MCF 10A (cell line): ENCODE results near the gene VMP1. TPM values are rescaled to one million over a fixed set of nuclear protein-coding genes. Genes with fewer than 3 reads are reported as not detected.
"Not testable (repeated sequence)": the region's sequence is repeated elsewhere in the genome, so short reads cannot be mapped to it uniquely, and the experiment has no call there.

Source experiments
- BruUV-seq: library from RNA; stranded (reverse); fragments of 400-500 nt; replicated peaks from 2 replicates; lab custom pipeline; 2021; lab: Mats Ljungman, UMichigan
- CTCF ChIA-PET: fragments of 300-600 bp; sonication (Branson Sonifier 250); formaldehyde crosslinking; extraction: SDS; loops from one replicate; lab custom pipeline; 2021; ENCODE audit warnings: antibody characterized with exemption, inconsistent platforms; lab: Yijun Ruan, JAX
- POLR2A ChIA-PET: fragments of 300-600, 350-650 bp; sonication (Branson Sonifier 250); formaldehyde crosslinking; extraction: SDS; loops from one replicate; lab custom pipeline; 2020; ENCODE audit warnings: antibody characterized with exemption, inconsistent platforms; lab: Yijun Ruan, JAX
- DNase-seq: peaks from one replicate; pipeline ENCODE4 v3.0.0-alpha.2; 2018; ENCODE audit not compliant: unreplicated experiment
- H3K27ac Mint-ChIP-seq: one replicate; pipeline ENCODE4 v1.8.0; 2022; ENCODE audit warnings: mild to moderate bottlenecking, low read depth, mixed read lengths; ENCODE audit not compliant: unreplicated experiment
- H3K27me3 Mint-ChIP-seq: one replicate; pipeline ENCODE4 v1.8.0; 2022; ENCODE audit warnings: mixed read lengths; ENCODE audit not compliant: insufficient read depth, unreplicated experiment
- H3K36me3 Mint-ChIP-seq: one replicate; pipeline ENCODE4 v1.8.0; 2022; ENCODE audit warnings: mild to moderate bottlenecking, moderate library complexity, mixed read lengths; ENCODE audit not compliant: insufficient read depth, unreplicated experiment
- H3K4me1 Mint-ChIP-seq: one replicate; pipeline ENCODE4 v1.8.0; 2022; ENCODE audit warnings: mixed read lengths; ENCODE audit not compliant: insufficient read depth, unreplicated experiment
- H3K4me3 Mint-ChIP-seq: one replicate; pipeline ENCODE4 v1.8.0; 2022; ENCODE audit warnings: mild to moderate bottlenecking, moderate library complexity, mixed read lengths; ENCODE audit not compliant: unreplicated experiment
- H3K9me3 Mint-ChIP-seq: one replicate; pipeline ENCODE4 v1.8.0; 2022; ENCODE audit warnings: mixed read lengths; ENCODE audit not compliant: unreplicated experiment
- intact Hi-C: fragments of 100-400 bp; cut with micrococcal nuclease; formaldehyde crosslinking; loops from 2 replicates; pipeline ENCODE4 v1.14.1; 2022
- total RNA-seq: library from RNA; stranded (reverse); gene quantifications from 2 replicates; pipeline ENCODE4 v1.2.3, GENCODE V29; 2022
- TF ChIP-seq, protein P1 (sequence below): fragments of 200-600 bp; IDR thresholded peaks from one replicate; pipeline ENCODE4 v1.8.0; 2022; ENCODE audit warnings: antibody characterized with exemption, mild to moderate bottlenecking; ENCODE audit not compliant: unreplicated experiment

VMP1 gene
- total RNA-seq, 1 experiment from 2014 or later: 228 TPM

DNA sequence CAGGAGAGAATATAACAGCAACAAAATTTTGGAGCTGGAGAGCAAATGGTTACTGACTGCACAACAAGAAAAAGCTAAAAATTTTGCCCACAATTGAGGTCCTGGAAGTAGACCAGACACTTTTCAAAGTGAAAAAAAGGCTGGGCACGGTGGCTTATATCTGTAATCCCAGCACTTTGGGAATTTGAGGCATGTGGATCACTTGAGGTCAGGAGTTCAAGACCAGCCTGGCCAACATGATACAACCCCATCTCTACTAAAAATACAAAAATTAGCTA, 162.4 kb downstream of the VMP1 start:
- TF ChIP-seq, protein P1, sequence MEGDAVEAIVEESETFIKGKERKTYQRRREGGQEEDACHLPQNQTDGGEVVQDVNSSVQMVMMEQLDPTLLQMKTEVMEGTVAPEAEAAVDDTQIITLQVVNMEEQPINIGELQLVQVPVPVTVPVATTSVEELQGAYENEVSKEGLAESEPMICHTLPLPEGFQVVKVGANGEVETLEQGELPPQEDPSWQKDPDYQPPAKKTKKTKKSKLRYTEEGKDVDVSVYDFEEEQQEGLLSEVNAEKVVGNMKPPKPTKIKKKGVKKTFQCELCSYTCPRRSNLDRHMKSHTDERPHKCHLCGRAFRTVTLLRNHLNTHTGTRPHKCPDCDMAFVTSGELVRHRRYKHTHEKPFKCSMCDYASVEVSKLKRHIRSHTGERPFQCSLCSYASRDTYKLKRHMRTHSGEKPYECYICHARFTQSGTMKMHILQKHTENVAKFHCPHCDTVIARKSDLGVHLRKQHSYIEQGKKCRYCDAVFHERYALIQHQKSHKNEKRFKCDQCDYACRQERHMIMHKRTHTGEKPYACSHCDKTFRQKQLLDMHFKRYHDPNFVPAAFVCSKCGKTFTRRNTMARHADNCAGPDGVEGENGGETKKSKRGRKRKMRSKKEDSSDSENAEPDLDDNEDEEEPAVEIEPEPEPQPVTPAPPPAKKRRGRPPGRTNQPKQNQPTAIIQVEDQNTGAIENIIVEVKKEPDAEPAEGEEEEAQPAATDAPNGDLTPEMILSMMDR: no peak
- Mint-ChIP-seq H3K27me3 (no peaks in the 10 kb centered on the region), H3K36me3 (peaks cover 27% of the 10 kb centered on the region), H3K4me1 (no peaks in the 10 kb centered on the region), H3K9me3 (no peaks in the 10 kb centered on the region), H3K4me3 (no peak overlapping the region), H3K27ac (peak overlapping the region; percentile 85)
- intact Hi-C loops: no loop called here
- DNase-seq: no peak
- ChIA-PET POLR2A (interaction anchor here (0.6 to 1.7 kb wide), 5 partner anchors 12 to 128 kb away, joined by 3 to 9 read pairs (median 3); partner anchors contain the start of genes RPS6KB1 and TUBD1), CTCF (interaction anchor here (0.5 to 0.7 kb wide), 3 partner anchors 34 to 98 kb away, joined by 3 to 4 read pairs (median 3); no protein-coding TSS in a partner anchor)
- BruUV-seq: no TSS peak

DNA sequence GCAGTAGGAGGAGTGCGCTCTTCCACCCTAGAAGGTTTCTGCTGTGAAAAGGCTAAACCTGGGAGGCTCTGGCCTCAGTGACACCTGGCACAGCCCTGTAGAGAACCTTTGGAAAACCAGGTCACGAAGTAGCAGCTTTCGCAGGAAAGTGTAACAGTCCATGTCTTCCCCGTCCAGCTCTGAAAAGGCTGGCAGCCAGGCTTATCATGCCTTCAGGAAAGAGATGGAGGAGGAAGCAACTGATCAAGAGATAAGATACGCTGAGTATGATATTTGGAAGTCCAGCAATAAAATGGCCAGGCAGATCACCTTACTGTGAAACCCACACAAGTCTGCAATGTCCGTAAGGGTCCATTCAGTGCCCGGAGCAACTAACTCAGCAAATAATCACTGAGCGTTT, 163.0 kb downstream of the VMP1 start:
- BruUV-seq: no TSS peak
- POLR2A ChIA-PET: interaction anchor here (1.0 to 1.5 kb wide), 3 partner anchors 11 to 24 kb away, joined by 4 to 9 read pairs (median 4); partner anchors contain the start of genes RPS6KB1 and TUBD1
- no peaks in the 10 kb centered on the region for H3K4me1 Mint-ChIP-seq
- DNase-seq: no peak
- H3K36me3 Mint-ChIP-seq: peaks cover 24% of the 10 kb centered on the region
- no peak overlapping the region for H3K27ac Mint-ChIP-seq
- H3K4me3 Mint-ChIP-seq: no peak overlapping the region
- intact Hi-C loops: no loop called here
- H3K9me3 Mint-ChIP-seq: no peaks in the 10 kb centered on the region
- CTCF ChIA-PET: no interaction called here
- no peaks in the 10 kb centered on the region for H3K27me3 Mint-ChIP-seq
- TF ChIP-seq, protein P1: no peak

DNA sequence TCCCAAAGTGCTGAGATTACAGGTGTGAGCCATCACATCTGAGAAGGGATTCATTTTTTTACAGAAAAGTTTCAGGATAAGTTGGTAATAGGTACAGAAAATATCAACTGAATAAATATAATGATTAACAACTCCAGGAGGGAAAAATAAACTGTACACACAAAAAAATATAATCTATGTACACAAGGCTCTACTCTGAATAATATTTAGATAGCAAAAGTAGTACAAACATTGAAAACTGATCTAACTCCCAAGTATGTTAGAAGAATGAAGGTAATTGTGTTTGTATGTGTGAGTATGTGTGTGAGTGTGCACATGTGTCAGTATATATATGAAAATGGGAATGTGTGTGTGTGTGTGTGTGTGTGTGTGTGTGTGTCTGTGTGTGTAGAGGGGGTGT, 164.9 kb downstream of the VMP1 start:
- H3K36me3 Mint-ChIP-seq: peaks cover 23% of the 10 kb centered on the region
- ChIA-PET POLR2A (interaction anchor here (0.7 to 1.4 kb wide), 4 partner anchors 9 to 341 kb away, joined by 3 to 5 read pairs (median 4); no protein-coding TSS in a partner anchor), CTCF (interaction anchor here (1.5 kb wide), 1 partner anchor 120 kb away, joined by 3 read pairs; no protein-coding TSS in a partner anchor)
- H3K4me1 Mint-ChIP-seq: no peaks in the 10 kb centered on the region
- TF ChIP-seq, protein P1: no peak
- no TSS peak for BruUV-seq
- no peaks in the 10 kb centered on the region for H3K27me3 Mint-ChIP-seq
- H3K4me3 Mint-ChIP-seq: no peak overlapping the region
- intact Hi-C loops: no loop called here
- no peak for DNase-seq
- no peaks in the 10 kb centered on the region for H3K9me3 Mint-ChIP-seq
- H3K27ac Mint-ChIP-seq: no peak overlapping the region

DNA sequence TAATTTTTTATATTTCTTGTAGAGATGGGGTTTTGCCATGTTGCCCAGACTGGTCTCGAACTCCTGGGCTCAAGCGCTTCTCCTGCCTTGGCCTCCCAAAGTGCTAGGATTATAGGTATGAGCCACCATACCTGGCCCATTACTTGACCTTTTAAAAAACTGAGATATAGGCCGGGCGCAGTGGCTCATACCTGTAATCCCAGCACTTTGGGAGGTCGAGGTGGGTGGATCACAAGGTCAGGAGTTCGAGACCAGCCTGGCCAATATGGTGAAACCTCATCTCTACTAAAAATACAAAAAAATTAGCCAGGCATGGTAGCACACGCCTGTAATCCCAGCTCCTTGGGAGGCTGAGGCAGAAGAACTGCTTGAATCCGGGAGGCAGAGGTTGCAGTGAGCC, 166.0 kb downstream of the VMP1 start:
- ChIA-PET CTCF (interaction anchor here (1.5 kb wide), 1 partner anchor 121 kb away, joined by 3 read pairs; no protein-coding TSS in a partner anchor), POLR2A (interaction anchor here (0.6 to 1.1 kb wide), 2 partner anchors 10 to 166 kb away, joined by 3 read pairs; partner anchors contain the start of gene VMP1)
- H3K9me3 Mint-ChIP-seq, intact Hi-C loops, H3K4me3 Mint-ChIP-seq, BruUV-seq, H3K27ac Mint-ChIP-seq, DNase-seq, H3K4me1 Mint-ChIP-seq, H3K27me3 Mint-ChIP-seq: not testable (repeated sequence)
- peaks cover 33% of the 10 kb centered on the region for H3K36me3 Mint-ChIP-seq
